ENCODE results near the gene CELA1.

Gene CELA1

DNA sequence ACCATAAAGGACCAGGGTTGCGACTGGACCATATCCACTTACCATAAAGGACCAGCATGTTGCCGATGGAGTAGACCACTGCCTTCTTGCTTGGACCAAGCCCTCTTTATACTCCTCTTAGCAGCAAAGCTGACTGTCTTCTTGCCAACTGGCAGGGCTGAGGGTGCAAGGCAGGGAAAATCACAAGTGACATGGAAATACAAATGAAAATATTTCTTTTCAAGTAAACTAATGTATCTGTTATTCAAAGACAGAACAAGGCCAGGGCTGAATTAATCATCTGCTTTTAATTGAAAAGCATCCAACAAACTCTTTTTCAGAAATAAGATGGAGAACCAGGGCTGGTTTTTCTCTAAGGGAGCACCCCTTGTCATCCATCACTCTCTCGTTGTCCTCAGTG, at the start of gene CELA1:
Gene CELA1, minus strand, starts transcription at position 99 of the 400 bp plus-strand sequence. Its CDS starts 41 bp downstream, at position 58.
- DNase-seq (ENCODE audit: low read depth): no peak

DNA sequence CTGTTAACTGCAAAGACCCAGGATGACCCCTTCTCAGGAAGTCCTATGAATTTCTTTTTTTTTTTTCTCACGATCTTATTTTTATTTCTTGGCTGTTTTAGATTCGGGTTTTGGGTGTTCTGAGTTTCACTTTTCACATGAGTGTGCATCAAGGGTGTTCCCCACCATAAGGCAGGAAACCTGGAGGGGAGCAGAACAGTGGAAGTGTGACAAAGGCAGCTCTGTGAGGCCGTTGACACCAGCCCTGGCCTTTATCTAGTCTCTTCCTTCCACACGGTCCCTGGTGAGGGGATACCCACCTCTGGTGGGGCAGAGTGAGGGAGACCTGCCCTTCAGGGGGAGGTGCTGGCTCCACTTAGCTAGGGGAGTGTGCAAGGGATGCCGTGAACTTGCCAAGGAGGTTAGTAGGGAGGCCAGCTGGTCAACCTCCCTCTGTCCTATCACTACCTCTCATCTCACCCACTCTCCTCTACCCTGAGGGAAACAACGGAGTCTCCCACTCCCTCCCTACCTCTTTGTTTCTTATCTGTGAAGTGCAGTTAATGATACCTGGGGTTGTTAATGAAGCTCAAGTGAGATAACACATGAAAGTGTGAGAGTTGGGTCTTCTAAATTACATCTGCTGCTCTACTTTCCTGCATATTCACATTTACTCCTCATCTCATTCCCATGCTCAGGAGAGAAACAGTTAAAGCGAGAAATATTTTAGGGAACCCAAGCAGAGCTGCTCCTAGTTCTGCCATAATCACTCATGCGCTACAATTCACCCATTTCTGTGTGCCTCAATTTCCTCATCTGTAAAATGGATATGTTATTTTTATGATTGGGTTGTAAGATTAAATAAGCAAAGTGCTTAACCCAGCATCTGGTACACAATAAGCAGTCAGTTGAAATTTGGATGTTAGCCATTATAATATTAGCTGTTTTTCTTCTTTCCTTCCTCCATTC, 49.1 kb upstream of the CELA1 start:
- DNase-seq (ENCODE audit: low read depth): no peak

DNA sequence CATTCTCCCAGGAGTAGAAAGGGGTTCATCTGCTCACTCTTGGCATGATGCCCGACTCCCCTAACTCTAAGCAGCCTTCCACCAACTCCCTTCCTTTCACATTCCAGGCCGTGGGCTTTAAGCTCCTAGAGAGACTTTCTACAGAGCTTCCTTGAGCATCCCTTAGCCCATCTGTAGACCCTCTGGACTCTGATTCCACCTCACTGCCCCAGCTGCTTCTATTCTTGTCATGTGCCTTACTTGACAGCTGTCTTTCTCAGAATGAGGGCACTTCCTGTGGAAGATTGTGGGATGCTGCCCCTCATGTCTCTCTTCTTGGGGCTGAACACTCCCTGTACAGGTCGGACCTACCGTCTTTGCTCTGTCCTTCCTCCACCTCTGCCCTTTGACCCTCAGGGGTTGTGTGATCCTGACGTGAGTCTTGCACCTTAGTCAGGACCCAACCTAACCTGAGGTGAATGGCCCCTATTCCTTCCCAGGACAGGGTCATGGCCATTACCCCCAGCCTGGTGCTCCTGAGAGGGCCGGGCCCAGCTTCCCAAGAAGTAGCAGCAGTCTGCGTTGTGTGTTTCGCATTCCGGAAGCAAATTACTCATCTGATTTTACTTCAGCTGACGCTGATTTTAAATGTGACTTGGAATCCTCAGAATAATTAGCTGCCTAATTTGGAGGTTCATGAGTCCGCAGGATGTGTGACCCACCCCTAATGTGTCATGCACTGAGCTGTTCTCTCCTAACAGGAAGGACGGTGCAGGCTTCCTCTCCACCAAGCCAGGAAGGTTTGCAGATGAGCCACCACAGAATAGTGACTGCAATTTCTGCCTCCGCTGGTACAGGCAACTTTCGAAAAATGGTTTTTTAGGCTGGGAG, 47.4 kb upstream of the CELA1 start:
- DNase-seq (ENCODE audit: low read depth): peak; percentile 42

DNA sequence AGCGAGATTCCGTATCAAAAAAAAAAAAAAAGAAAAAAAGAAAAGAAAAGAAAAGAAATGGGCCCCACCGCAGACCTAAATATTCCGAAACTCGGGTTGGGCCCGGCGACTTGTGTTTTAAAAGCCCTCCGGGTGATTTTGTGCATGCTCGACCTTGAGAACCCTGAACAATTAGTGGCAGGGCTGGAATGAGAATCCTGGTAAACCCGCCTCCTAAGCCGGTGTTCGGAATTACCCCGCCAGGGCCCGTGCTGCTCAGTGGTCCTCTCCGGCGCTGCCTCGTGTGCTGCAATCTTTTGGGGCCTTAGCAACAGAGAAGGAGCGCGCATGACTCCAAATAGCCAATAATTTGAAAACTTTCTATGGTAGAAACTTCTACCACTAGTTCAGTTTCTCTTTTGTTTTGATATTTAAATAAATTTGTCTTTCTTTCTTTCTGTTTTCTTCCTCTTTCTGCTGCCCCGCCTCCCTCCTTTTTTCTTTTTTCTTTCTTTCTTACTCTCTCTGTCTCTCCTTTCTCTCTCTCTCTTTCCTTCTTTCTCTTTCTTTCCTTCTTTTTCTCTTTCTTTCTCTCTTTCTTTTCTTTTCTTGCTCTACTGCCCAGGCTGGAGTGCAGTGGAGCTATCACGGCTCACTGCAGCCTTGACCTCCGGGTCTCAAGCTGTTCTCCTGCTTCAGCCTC, 46.2 kb upstream of the CELA1 start:
- DNase-seq (ENCODE audit: low read depth): no peak

DNA sequence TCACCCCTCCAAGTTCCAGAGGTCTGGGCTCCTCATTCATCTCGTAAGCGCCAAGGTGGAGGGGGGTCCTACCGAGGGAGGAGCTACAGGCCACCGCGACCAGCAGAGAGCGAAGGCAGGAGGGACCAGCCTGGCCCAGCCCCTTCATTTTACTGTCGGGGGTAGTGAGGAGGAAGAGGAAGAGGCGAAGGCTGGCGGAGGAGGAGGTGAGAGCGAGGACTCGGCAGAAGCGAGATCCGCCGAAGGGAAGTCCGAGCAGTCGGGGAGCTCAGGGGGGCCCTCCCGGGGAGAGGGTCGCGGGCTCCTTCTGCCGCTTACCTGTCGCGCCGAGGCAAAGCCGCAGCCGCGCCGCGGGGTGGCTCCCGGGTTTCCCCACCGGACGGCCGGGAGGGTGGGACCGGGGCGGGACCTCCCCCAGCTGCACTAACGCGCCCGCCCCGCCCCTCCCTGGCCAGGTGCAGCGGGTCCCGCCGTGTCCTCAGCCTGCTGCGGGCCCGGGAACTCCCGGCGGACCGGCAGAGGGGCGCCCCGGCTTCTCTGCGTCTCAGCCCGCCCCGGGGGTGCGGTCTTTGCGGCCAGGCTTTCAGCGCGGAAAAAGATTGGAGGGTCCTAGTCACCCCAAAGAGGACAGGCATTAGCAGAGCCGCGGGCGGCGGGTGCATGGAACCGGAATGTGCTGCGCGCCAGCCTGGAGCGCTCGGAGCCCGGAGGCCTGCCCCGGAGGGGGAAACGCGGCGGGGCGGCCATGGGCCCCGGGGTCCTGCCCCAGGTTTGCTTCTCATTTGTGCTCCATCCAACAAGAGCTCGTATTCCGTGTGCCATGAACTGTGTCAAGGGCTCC, 45.0 kb upstream of the CELA1 start, which contains the start of gene GALNT6:
Gene GALNT6, minus strand, starts transcription at position 124 of the 841 bp plus-strand sequence. CDS start 11,625 bp downstream, outside the sequence.
- DNase-seq (ENCODE audit: low read depth): peak; percentile 67

DNA sequence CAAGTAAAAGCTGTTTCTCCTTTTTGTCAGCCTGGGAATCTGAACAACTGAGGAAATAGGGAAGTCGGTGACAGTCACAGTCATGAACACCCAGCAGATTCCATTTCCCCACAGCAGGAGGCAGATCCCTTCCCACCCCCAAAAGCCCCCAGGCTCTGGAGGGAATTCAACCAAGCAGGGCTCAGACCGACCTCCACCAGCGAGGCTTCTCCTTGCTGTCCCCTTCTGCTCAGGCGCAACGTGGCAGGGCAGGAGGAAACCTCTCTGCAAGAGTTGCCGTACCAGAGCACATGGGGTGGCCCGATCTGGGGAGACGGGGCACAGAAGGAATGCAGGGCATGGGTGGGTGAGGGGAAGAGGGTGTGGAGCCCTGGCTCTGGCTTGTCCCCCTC, 44.4 kb upstream of the CELA1 start:
- no peak for DNase-seq (ENCODE audit: low read depth)

DNA sequence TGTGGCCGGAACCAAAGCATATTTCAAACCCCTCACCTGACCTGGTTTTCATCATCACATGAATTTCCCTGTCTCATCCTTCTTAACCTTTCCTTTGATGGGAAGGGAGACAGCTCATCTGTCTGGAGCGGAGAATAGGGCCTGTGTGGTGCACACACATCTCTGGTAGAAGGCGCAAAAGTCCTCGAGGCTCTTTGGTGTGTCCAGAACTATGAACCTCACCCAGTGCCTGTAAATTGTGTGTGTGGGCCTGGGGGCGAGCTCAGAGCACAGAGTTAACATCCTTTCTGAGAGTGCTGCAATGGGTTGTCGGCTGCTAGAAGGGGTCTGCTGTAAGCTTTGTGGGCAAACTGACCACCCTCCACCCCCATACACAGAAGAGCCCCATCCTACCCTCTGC, 44.0 kb upstream of the CELA1 start:
- no peak for DNase-seq (ENCODE audit: low read depth)

DNA sequence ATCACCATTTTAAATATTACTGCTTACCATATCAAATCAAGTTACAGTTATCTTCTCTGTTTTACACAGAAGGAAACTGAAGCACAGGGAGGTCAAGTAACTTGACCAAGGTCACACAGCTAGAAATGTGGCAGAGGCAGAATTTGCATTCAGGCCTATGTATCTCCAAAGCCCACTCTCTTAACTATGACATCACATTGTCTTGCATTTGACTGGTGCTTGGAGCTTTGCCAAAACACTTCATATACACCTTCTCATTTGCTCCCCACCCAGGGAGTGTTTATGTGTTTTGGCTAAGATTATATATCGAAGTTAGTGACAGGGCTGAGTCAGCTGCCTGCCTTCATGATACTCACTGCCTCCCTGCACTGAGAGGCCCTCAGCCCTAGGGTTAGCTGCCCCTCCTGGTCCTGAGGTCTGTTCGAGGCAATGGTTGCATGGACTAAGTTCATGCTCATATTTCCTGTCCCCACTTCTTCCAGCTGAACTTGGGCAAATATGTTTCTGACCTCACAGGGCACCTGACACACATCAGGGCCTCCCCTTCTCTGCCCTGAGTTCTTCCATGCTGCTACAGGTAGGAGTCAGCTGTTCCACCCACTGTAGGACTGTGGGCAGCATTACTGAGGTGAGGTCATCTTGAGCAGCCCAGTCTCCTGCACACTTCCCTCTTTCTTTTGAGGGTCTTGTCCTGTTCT, 43.0 kb upstream of the CELA1 start:
- DNase-seq (ENCODE audit: low read depth): no peak

DNA sequence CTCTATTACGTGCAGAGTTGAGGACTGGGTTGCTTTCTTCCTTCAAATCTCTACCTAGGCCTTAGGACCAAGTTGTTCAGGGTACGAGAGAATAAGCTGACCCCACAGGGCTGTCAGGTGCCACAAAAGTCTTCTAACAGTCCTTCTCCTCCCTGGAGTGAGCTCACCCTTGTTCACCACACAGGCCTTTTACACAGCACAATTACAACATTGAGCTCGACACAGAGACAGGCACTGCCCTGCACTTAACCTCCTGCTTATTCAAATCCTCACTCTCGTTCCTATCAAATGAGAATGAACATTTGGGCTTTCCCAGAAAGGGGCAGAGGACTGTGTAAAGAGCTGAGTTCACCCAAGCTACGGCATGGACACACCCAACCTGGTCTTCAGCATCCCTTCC, 42.4 kb upstream of the CELA1 start:
- DNase-seq (ENCODE audit: low read depth): no peak

DNA sequence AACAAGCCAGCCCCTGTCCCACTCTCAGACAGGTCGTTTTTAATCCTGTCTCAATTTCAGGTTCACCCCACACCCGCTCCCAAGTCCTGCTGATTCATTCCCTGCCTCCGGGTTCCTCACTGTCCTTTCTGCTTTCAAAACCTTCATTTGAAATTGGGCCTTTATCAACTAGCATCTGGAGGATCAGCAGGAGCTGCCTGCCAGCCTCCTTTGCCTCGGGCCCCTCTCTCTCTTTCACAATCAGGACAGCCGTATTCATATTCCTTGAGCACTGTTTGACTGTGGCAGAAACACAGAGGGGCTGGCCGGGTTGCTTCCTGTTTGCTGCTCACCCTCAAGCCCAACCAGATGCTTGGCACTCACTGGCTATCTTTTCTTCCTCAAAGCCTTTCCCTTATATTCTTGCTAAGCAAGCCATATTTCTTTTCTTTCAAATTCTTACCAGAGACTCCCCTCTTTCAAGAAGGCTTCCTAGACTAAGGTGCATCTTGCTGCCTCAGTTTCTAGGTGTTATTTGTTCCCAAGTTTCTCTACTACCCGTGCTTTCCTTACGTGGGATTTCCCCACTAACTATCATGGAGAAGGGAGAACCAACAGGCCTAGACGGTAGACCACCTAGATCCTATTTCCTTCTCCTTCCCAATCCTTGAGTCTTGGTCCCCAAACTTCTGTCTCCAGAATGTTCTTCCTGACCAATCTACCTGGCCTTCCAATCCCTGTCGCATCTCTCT, 41.8 kb upstream of the CELA1 start:
- DNase-seq (ENCODE audit: low read depth): no peak

DNA sequence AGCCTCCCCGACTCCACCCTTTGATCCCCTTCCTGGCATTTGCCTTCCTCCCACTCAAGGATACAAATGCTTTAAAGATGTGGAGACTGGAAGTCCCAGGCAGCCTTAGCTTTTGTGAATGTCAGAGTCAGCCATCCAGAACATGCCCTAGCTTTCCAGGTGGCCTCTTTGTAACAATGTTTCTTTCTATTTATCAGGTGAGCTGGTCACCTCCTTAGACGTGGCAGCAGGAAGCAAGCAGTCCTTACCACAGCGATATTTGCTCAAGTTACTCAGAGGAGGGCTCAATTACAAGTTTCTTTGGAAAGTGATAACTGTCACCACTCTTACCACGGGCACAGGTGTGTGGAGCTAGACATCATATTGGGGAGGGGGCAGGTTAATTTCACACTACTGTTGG, 39.9 kb upstream of the CELA1 start:
- DNase-seq (ENCODE audit: low read depth): no peak

DNA sequence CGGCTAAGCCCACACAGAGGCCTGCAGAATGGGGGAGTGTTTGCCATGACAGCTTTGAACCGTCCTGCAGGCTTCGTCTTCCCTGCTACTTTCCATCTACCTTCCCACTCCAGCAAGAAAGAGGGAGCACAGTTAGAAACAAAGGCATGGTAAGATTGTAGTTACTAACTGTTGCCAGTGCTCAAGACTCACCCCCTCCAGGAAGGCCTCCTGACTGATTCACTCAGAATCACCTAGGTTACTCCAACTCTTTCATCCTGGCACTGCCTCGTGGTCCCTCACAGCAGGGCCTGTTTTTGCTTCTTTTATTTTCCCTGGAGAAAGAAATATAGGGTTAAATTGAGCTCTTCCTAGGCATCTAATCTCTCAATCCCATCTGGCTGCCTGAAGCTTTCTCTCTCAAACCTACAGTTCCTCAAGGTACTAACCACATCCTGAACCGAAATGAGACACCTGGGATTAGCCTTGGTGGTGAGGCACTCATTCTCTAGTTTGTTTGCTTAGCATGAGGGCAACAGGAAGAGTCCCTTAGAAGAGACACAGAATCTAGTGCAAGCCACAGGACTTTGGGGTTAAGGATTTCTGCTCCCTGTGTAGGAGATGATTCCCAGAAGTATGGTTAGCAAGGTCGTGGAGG, 36.9 kb upstream of the CELA1 start:
- no peak for DNase-seq (ENCODE audit: low read depth)

DNA sequence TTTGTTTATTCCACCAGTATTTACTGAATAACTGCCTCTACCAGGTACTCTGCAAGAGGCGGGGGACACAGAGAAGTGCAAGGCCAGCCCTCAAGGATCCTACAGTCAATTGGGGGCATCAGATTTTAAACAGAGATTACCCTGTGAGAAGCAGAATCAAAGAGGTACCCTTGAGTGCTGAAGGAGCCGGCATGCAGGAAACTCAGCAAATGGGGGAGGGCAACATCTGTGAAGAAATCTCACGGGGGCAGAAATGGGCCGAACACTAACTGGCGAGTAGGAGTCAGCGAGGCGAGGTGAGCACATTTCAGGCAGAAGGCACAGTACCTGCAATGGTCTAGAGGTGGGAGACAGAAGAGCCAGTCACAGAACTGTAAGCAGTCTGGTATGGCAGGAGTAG, 35.7 kb upstream of the CELA1 start:
- DNase-seq (ENCODE audit: low read depth): no peak

DNA sequence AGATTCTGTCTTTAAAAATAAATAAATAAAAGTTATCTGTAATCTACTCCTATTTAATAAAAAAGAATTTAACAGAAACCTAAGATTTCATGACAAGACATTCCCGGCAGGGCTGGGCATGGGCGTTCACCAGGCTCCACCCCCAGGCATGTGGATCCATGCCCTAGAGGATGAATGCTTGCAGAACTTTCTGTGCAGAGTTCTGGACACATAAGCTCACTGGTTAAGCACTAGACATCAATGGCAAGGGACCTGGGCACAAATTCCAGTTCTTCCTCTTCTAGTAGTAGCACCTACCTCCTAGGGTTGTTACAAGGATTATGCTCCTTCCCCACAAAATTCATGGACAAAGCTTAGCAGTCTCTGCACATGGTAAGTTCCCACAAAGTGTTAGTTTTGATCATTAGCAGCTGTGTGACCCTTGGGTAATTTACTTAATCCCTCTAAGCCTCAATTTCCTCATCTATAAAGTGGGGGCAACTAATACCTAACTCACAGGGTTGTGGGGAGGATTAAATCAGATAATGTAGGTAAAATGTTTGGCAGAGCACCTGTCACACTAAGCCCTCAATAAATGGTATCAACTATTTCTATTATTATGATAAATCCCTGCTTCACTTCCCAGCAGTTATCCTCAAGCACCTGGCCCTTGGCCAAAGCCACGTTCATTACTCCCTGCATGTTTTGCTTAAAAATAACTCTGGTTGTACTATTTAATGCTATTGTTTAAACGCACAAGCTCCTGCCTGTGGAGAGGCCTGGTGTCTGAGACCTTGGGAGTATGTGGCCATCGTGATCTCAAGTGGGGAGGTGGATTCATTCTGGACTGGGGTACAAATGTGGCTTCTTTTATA, 35.0 kb upstream of the CELA1 start:
- no peak for DNase-seq (ENCODE audit: low read depth)

DNA sequence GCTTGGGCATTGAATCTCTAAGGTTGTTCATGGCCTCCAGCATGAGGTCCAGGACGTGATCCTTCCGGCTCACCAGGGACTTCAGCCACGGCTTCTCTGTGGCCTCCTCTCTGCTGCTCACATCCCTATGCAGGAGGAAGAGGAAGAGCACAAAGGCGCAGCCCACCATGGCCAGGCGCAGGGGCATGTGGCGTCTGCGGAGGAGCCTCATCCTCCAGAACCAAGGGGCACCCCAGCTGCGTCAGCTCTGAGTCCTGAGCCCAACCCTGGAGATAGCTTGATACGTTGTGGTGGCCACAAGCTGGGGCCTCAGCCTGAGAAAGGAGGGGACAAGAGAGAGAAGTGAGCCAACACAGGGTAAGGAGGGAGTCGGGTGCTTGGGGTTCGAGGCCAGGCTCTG, 33.1 kb upstream of the CELA1 start:
- no peak for DNase-seq (ENCODE audit: low read depth)

DNA sequence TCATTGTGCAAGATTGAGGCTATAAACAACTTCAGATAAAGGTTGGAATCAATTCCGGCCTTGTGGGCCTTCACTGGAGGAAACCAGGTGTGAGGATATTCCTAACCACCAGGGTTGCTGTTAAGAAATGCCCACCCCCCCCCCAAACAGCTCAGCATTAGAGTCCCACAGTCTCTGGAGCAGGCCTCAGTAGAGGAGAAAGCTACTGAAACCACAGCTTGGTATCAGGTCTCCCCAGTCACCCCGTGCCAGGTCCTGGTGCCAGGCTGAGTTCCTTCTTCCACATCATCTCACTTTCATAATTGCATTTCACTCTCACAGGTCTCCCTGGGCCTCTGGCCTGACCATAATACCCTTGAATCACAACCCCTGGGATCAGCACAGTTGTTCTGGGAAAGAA, 32.3 kb upstream of the CELA1 start:
- no peak for DNase-seq (ENCODE audit: low read depth)

DNA sequence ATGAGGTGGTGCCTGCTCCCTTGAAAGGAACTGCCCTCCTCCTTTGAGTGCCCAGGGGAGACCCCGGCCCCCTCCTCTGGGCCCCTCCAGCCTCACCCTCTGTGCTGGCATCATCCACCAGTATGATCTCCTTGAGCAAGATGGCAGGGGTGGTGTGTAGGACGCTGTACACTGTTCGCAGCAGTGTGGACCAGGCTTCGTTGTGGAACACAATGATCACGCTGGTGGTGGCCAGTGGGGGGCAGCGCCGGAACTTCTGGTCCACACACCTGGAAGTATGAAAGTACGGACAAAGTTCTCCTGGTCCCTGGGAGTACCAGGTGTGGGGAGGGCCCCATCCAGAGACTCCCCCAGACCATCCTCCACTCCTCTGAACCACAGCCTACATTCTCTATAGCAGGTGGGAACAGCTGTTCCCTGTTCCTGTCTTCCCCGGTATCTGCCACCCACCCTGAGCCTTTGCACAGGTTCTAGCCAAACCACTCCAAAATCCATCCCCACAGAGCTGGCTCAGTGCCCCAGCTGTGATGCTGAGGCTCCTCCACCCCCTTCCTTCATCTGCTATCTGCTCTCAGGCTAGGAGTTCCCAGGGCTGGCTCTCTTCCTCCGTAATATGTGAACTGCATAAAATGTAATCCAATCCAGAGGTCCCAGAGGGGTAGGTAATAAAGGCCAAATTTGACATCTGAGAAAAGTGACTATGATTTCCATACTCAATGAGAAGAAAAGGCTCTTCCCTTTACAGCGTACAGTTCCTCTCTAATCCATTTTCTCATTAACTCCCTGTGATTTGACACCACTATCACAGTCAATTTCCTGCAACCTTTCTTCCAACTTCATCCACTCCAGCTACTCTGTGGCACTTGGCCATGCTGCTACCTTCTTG, 30.9 kb upstream of the CELA1 start:
- DNase-seq (ENCODE audit: low read depth): no peak

DNA sequence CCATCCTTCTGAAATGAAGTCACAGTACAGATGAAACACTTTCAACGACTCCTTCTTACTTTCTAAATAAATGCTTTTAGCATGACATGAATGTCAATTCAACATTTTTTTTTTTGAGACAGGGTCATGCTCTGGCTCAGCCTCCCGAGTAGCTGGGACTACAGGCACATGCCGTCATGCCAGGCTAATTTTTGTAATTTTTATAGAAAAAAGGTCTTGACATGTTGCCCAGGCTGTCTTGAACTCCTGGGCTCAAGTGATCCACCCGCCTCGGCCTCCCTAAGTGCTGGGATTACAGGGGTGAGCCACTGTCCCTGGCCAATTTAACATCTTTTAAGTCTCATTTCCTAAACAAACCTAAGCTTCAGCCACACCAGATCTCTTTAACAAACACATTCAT, 28.4 kb upstream of the CELA1 start:
- DNase-seq (ENCODE audit: low read depth): no peak

All from activated T-cell treated with anti-CD3 and anti-CD28 coated beads for 48 hours (primary cell).